Ishikawa (cell line): ENCODE measurements around the gene MARCO.

Experiments
- CEBPB ChIP-seq: IDR thresholded peaks from 2 replicates; pipeline ENCODE4 v1.6.1; 2012
- CREB1 ChIP-seq: IDR thresholded peaks from 2 replicates; pipeline ENCODE4 v1.6.1; 2012; ENCODE audit warnings: low read depth
- EGR1 ChIP-seq: IDR thresholded peaks from 2 replicates; pipeline ENCODE4 v1.6.1; 2012
- EP300 ChIP-seq: IDR thresholded peaks from 2 replicates; pipeline ENCODE4 v1.6.1; 2012; ENCODE audit warnings: borderline replicate concordance
- FOXM1 ChIP-seq: IDR thresholded peaks from 2 replicates; pipeline ENCODE4 v1.6.1; 2012; ENCODE audit warnings: low read depth, borderline replicate concordance
- NFIC ChIP-seq: IDR thresholded peaks from 2 replicates; pipeline ENCODE4 v1.6.1; 2012
- RAD21 ChIP-seq: IDR thresholded peaks from 2 replicates; pipeline ENCODE4 v1.6.1; 2012; ENCODE audit warnings: low read depth
- REST ChIP-seq: IDR thresholded peaks from 2 replicates; pipeline ENCODE4 v1.6.1; 2012; ENCODE audit warnings: low read depth, mild to moderate bottlenecking
- TAF1 ChIP-seq: IDR thresholded peaks from 2 replicates; pipeline ENCODE4 v1.6.1; 2012; ENCODE audit warnings: low read depth, mild to moderate bottlenecking
- TCF12 ChIP-seq: IDR thresholded peaks from 2 replicates; pipeline ENCODE4 v1.6.1; 2012; ENCODE audit warnings: low read depth
- TEAD4 ChIP-seq: IDR thresholded peaks from 2 replicates; pipeline ENCODE4 v1.6.1; 2012
- USF1 ChIP-seq: IDR thresholded peaks from 2 replicates; pipeline ENCODE4 v1.6.1; 2012
- YY1 ChIP-seq: IDR thresholded peaks from 2 replicates; pipeline ENCODE4 v1.6.1; 2012; ENCODE audit warnings: low read depth
- ZBTB7A ChIP-seq: IDR thresholded peaks from 2 replicates; pipeline ENCODE4 v1.6.1; 2012; ENCODE audit warnings: low read depth
- TF ChIP-seq, protein P1 (sequence below): IDR thresholded peaks from 2 replicates; pipeline ENCODE4 v1.6.1; 2012

MARCO gene

DNA sequence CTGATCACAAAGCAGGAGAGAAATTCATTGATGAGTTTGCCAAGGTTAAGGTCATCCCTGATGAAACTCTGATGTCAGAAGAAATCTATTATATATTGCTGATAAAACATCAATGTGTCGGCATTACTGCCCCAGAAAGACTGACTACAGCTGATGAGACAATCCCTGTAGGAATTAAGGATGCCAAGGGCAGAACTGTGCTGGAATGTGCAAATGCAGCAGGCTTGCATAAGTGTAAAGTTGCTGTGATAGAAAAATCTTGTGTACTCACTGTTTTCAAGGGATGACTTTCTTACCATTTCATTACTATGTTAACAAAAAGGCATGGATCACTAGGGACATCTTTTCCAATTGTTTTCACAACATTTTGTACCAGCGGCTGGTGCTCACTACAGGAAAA, 19.7 kb upstream of the MARCO start:
- TF ChIP-seq TAF1 = no peak
- TF ChIP-seq TEAD4 = no peak
- no peak for TF ChIP-seq NFIC
- TF ChIP-seq, protein P1, sequence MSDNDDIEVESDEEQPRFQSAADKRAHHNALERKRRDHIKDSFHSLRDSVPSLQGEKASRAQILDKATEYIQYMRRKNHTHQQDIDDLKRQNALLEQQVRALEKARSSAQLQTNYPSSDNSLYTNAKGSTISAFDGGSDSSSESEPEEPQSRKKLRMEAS = no peak
- TF ChIP-seq USF1 = no peak

DNA sequence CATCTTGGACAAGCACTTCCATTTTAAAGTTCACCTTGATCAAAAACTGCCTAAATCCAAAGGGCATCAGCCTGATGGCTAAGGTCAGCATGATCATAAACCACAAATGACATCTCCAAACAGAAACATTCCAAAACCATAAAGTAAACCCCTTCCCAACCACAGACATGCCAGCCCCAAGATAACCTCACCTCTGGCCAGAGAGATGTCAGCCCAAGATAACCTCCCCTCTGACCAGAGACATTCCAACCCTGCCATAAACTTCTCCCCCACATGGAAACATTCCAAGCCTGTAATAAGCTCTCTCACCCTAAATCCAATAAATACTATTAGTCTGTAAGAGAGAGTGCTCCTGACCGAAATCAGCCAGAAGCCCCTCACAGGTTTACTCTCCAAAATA, 18.6 kb upstream of the MARCO start:
- TF ChIP-seq ZBTB7A (no peak), FOXM1 (no peak)

- TF ChIP-seq TEAD4 = no peak
- TF ChIP-seq, protein P1 = no peak
- no peak for TF ChIP-seq ZBTB7A
- TF ChIP-seq CREB1 = no peak
- no peak for TF ChIP-seq EP300
- no peak for TF ChIP-seq NFIC
- TF ChIP-seq REST = no peak
- TF ChIP-seq EGR1 = no peak
- TF ChIP-seq RAD21 = no peak
- TF ChIP-seq YY1 = no peak
- TF ChIP-seq USF1 = no peak
- no peak for TF ChIP-seq TCF12
Measured at GRCh38 chr2:118925476-118925875, 16.5 kb upstream of the MARCO start.

- TF ChIP-seq, protein P1 = no peak
- no peak for TF ChIP-seq REST
Measured at GRCh38 chr2:118925981-118926380, 16.0 kb upstream of the MARCO start.

- TF ChIP-seq EGR1 (no peak), NFIC (no peak), TCF12 (no peak), TEAD4 (no peak), RAD21 (no peak), CREB1 (no peak), REST (no peak), TAF1 (no peak), FOXM1 (no peak), EP300 (no peak), ZBTB7A (no peak), USF1 (no peak), CEBPB (no peak), YY1 (no peak)
- TF ChIP-seq, protein P1 = no peak
Measured at GRCh38 chr2:118929059-118929458, 12.9 kb upstream of the MARCO start.
